GM12878 (cell line): ENCODE results near the gene MRM3. TPM values are rescaled to one million over a fixed set of nuclear protein-coding genes. Genes with fewer than 3 reads are reported as not detected.

Experiments
- ASH2L ChIP-seq: fragments of 300-600, 200-600 bp; sonication (generic); IDR thresholded peaks from 2 replicates; pipeline ENCODE4 v1.6.1; 2017; ENCODE audit warnings: low read depth, mild to moderate bottlenecking, borderline replicate concordance
- EZH2 ChIP-seq: IDR thresholded peaks from 2 replicates; pipeline ENCODE4 v1.6.1; 2012; ENCODE audit warnings: low read depth, mild to moderate bottlenecking, control low read depth, inconsistent platforms, low read length, borderline replicate concordance; ENCODE audit not compliant: control insufficient read depth
- FOXM1 ChIP-seq: IDR thresholded peaks from 2 replicates; pipeline ENCODE4 v1.6.1; 2012; ENCODE audit warnings: low read depth, mild to moderate bottlenecking, inconsistent platforms, low read length, moderate library complexity
- IKZF2 ChIP-seq, 2 experiments: fragments of 450-650 bp; IDR thresholded peaks; 2 replicates each; pipeline ENCODE4 v1.6.1; 2017; ENCODE audit warnings: mild to moderate bottlenecking in 2 of 2, moderate library complexity in 2 of 2
- MEF2A ChIP-seq: IDR thresholded peaks from 2 replicates; pipeline ENCODE4 v1.6.1; 2011; ENCODE audit warnings: low read depth, mild to moderate bottlenecking, low read length, moderate library complexity; ENCODE audit not compliant: insufficient read depth
- MTA2 ChIP-seq: fragments of 450-650 bp; IDR thresholded peaks from 2 replicates; pipeline ENCODE4 v1.6.1; 2016; ENCODE audit warnings: low read depth, mild to moderate bottlenecking, moderate library complexity
- NFYB ChIP-seq: IDR thresholded peaks from 2 replicates; pipeline ENCODE4 v1.6.1; 2011; ENCODE audit warnings: low read depth, mild to moderate bottlenecking, low read length, improper control_type of control experiment, moderate library complexity; ENCODE audit not compliant: insufficient read depth
- NR2F1 ChIP-seq: fragments of 450-650 bp; conservative IDR thresholded peaks from 2 replicates; pipeline ENCODE4 v1.6.1; 2017; ENCODE audit warnings: mild to moderate bottlenecking
- NRF1 ChIP-seq: conservative IDR thresholded peaks from 2 replicates; pipeline ENCODE4 v1.6.1; 2011; ENCODE audit warnings: mild to moderate bottlenecking, low read depth, low read length, improper control_type of control experiment
- PAX5 ChIP-seq: IDR thresholded peaks from 2 replicates; pipeline ENCODE4 v1.6.1; 2011; ENCODE audit warnings: low read depth, low read length, borderline replicate concordance
- PML ChIP-seq: IDR thresholded peaks from 2 replicates; pipeline ENCODE4 v1.6.1; 2012; ENCODE audit warnings: low read length, inconsistent platforms
- RB1 ChIP-seq: fragments of 450-650 bp; formaldehyde crosslinking; IDR thresholded peaks from 2 replicates; pipeline ENCODE4 v1.6.1; 2017; ENCODE audit warnings: mild to moderate bottlenecking, borderline replicate concordance
- RBBP5 ChIP-seq: fragments of 200-600 bp; sonication (generic); conservative IDR thresholded peaks from 2 replicates; pipeline ENCODE4 v1.6.1; 2016
- RUNX3 ChIP-seq: IDR thresholded peaks from 2 replicates; pipeline ENCODE4 v1.6.1; 2012; ENCODE audit warnings: low read length, inconsistent platforms
- SMC3 ChIP-seq: IDR thresholded peaks from 2 replicates; pipeline ENCODE4 v1.6.1; 2011; ENCODE audit warnings: low read length, improper control_type of control experiment, borderline replicate concordance
- SP1 ChIP-seq: IDR thresholded peaks from one replicate; pipeline ENCODE4 v1.6.1; 2011; ENCODE audit warnings: low read depth, low read length
- SREBF2 ChIP-seq: IDR thresholded peaks from 2 replicates; pipeline ENCODE4 v1.6.1; 2012; ENCODE audit warnings: mild to moderate bottlenecking, low read length
- ZNF217 ChIP-seq: fragments of 450-650 bp; IDR thresholded peaks from 2 replicates; pipeline ENCODE4 v1.6.1; 2017; ENCODE audit warnings: antibody characterized with exemption, mild to moderate bottlenecking
- ZNF24 ChIP-seq: fragments of 450-650 bp; IDR thresholded peaks from 2 replicates; pipeline ENCODE4 v1.6.1; 2017; ENCODE audit warnings: antibody characterized with exemption, mild to moderate bottlenecking
- ZSCAN29 ChIP-seq: fragments of 450-650 bp; IDR thresholded peaks from 2 replicates; pipeline ENCODE4 v1.6.1; 2017; ENCODE audit warnings: mild to moderate bottlenecking, moderate library complexity
- polyA plus RNA-seq, 11 experiments: library from polyadenylated mRNA; depleted of rRNA in 4 of 11; unstranded in 6 of 11; stranded (reverse) in 5 of 11; fragments of >200 nt; fragmentation: Nextera tagmentation in 4 of 11; fragmentation: Illumina TruSeq in 1 of 11; extraction: Ambion mirVana in 4 of 11; extraction: Trizol in 1 of 11; gene quantifications; 1 replicate in 1 of 11; 2 replicates in 10 of 11; pipeline versions ENCODE4 v1.2.1 to v1.2.3, GENCODE V29; 2011 to 2016; ENCODE audit warnings: inconsistent platforms in 2 of 11, missing spikeins in 2 of 11, low read depth in 1 of 11
- total RNA-seq, 4 experiments: library from RNA; depleted of rRNA in 3 of 4; stranded (reverse); fragments of >200 nt in 3 of 4; fragmentation: Illumina TruSeq in 1 of 4; extraction: Trizol in 1 of 4; gene quantifications; 2 replicates each; pipeline versions ENCODE4 v1.2.1 to v1.2.3, GENCODE V29; 2013 to 2021
- TF ChIP-seq, protein P1 (sequence below): fragments of 450-650 bp; IDR thresholded peaks from 2 replicates; pipeline ENCODE4 v1.6.1; 2016; ENCODE audit warnings: mild to moderate bottlenecking
- TF ChIP-seq, protein P2 (sequence below): fragments of 150-350 bp; IDR thresholded peaks from 2 replicates; pipeline ENCODE4 v1.6.1; 2016; ENCODE audit warnings: low read depth, low read length
- TF ChIP-seq, protein P3 (sequence below): fragments of 450-650 bp; IDR thresholded peaks from 2 replicates; pipeline ENCODE4 v1.6.1; 2017; ENCODE audit warnings: low read depth, mild to moderate bottlenecking, moderate library complexity

The MRM3 gene
- total and polyA plus RNA-seq, 10 of the 15 experiments (the other 5 are each of a cell fraction or from before 2014, with no cell fraction given): 2.3 to 48.9 (median 26.6) TPM

DNA sequence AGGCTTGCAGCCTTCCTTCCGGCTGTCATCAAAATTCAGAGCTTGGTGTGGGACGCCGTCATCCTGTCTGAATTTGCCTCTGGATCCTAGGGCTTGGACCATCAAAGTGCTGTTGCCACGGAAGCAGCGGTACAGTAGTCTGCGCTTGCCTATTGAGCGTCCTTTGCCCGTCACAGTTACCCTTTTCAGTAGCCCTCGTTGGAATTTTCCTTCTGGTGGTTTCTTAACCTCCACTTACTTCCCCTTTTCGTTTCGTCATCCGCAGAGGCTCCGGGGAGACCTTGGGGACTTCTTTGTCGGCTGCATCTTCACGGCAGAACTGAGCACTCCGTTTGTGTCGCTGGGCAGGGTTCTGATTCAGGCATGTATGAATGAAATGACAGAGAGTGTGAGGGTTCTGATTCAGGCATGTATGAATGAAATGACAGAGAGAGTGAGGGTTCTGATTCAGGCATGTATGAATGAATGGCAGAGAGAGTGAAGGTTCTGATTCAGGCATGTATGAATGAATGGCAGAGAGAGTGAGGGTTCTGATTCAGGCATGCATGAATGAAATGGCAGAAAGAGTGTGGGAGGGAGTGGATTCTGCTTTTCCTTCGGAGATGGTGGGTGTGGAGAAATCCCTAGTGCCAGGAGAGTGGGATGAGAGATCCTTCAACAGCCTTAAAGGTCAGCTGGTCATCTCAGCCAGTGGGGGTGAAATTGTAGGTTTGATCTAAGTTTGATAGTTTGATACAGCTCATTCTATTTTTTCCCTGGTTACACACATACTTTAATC, 41.7 kb upstream of the MRM3 start (continued):
- TF ChIP-seq, protein P1, sequence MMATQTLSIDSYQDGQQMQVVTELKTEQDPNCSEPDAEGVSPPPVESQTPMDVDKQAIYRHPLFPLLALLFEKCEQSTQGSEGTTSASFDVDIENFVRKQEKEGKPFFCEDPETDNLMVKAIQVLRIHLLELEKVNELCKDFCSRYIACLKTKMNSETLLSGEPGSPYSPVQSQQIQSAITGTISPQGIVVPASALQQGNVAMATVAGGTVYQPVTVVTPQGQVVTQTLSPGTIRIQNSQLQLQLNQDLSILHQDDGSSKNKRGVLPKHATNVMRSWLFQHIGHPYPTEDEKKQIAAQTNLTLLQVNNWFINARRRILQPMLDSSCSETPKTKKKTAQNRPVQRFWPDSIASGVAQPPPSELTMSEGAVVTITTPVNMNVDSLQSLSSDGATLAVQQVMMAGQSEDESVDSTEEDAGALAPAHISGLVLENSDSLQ: no peak
- peak; percentile 56; the same call in 1 of the 2 replicates for TF ChIP-seq MTA2
- no peak for TF ChIP-seq MEF2A
- no peak for TF ChIP-seq ZNF24
- TF ChIP-seq IKZF2 (IDR thresholded peaks at IDR 0.05): peak; percentile 87 to 89
- no peak for TF ChIP-seq EZH2
- no peak for TF ChIP-seq SMC3
- TF ChIP-seq RBBP5: no peak
- TF ChIP-seq ASH2L: no peak
- TF ChIP-seq ZSCAN29: no peak
- TF ChIP-seq FOXM1: no peak
- no peak for TF ChIP-seq PML
- TF ChIP-seq, protein P2, sequence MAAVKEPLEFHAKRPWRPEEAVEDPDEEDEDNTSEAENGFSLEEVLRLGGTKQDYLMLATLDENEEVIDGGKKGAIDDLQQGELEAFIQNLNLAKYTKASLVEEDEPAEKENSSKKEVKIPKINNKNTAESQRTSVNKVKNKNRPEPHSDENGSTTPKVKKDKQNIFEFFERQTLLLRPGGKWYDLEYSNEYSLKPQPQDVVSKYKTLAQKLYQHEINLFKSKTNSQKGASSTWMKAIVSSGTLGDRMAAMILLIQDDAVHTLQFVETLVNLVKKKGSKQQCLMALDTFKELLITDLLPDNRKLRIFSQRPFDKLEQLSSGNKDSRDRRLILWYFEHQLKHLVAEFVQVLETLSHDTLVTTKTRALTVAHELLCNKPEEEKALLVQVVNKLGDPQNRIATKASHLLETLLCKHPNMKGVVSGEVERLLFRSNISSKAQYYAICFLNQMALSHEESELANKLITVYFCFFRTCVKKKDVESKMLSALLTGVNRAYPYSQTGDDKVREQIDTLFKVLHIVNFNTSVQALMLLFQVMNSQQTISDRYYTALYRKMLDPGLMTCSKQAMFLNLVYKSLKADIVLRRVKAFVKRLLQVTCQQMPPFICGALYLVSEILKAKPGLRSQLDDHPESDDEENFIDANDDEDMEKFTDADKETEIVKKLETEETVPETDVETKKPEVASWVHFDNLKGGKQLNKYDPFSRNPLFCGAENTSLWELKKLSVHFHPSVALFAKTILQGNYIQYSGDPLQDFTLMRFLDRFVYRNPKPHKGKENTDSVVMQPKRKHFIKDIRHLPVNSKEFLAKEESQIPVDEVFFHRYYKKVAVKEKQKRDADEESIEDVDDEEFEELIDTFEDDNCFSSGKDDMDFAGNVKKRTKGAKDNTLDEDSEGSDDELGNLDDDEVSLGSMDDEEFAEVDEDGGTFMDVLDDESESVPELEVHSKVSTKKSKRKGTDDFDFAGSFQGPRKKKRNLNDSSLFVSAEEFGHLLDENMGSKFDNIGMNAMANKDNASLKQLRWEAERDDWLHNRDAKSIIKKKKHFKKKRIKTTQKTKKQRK: no peak
- TF ChIP-seq RB1: no peak
- 0 out of 2 replicates have a peak, but pooled peaks have one; percentile 14 for TF ChIP-seq NR2F1
- no peak for TF ChIP-seq PAX5
- TF ChIP-seq SP1: peak; percentile 23
- peak; percentile 85 for TF ChIP-seq RUNX3
- TF ChIP-seq ZNF217: no peak
- no peak for TF ChIP-seq NFYB
- 0 out of 2 replicates have a peak, but pooled peaks have one; percentile 4 for TF ChIP-seq NRF1
- no peak for TF ChIP-seq SREBF2
- TF ChIP-seq, protein P3, sequence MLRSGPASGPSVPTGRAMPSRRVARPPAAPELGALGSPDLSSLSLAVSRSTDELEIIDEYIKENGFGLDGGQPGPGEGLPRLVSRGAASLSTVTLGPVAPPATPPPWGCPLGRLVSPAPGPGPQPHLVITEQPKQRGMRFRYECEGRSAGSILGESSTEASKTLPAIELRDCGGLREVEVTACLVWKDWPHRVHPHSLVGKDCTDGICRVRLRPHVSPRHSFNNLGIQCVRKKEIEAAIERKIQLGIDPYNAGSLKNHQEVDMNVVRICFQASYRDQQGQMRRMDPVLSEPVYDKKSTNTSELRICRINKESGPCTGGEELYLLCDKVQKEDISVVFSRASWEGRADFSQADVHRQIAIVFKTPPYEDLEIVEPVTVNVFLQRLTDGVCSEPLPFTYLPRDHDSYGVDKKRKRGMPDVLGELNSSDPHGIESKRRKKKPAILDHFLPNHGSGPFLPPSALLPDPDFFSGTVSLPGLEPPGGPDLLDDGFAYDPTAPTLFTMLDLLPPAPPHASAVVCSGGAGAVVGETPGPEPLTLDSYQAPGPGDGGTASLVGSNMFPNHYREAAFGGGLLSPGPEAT: peak; percentile 86; the same call in 1 of the 2 replicates
